Parietal lobe (tissue), 2 donors: ENCODE data around the gene RNF227. TPM values are rescaled to one million over a fixed set of nuclear protein-coding genes. Genes with fewer than 3 reads are reported as not detected.

Experiments used
- small RNA-seq: library from RNA; depleted of rRNA; stranded (forward); fragments of <200 nt; gene quantifications from one replicate; pipeline ENCODE3, GENCODE V24; 2014; ENCODE audit warnings: low replicate concordance
- total RNA-seq: library from RNA; depleted of rRNA; stranded (reverse); fragments of >200 nt; gene quantifications from one replicate; pipeline ENCODE4 v1.2.3, GENCODE V29; 2014

The RNF227 gene
- total RNA-seq: 7.5 TPM

DNA sequence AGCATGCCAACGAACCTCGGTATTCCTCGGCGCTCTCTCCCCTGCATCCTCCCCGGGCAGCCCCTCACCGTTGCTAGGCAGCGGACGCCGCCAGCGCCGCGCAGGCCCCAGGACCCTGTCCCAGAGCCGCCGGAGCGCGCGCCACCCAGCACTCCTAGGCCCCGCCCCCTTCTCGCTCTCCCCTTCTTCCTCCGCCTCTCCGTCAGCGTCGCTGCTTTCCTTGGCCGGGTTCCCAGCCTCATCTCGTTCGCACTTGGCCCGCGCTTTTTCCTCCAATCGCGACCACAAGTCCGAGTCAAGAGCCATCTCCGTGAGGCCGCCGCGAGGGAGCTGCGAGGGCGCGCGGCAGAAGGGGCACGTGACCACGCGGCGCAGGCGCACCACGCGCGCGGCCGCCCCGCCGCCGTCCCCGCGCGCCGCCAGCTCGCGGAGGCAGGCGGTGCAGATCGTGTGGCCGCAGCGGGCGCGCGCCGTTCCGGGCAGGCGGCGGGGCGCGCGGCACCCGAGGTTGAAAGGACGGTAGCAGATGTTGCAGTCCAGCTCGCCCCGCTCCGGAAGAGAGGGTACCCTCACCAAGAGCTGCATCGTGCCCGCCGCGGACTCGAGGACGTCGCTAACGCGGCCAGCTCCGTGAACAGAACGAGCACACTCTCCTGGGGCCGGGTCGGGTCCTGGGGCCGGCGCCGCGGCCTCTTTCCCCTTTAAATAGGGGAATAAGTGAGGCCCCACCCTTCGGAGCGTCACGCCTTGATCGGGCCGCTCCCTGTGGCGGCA lies at the start of gene RNF227:
RNF227 (minus strand) TSS at position 679 of the 774 bp plus-strand sequence; CDS start at position 585, 94 bp downstream.

GRCh38 chr17:7931709-7932482 lies 15.8 kb upstream of the RNF227 start, which contains the start of the genes CNTROB and TRAPPC1:
TSS of gene CNTROB (plus strand) at chr17:7932206. CDS start at chr17:7933080, 874 bp downstream.
TSS of gene TRAPPC1 (minus strand) at chr17:7931946. CDS start at chr17:7931829, 117 bp downstream.

DNA sequence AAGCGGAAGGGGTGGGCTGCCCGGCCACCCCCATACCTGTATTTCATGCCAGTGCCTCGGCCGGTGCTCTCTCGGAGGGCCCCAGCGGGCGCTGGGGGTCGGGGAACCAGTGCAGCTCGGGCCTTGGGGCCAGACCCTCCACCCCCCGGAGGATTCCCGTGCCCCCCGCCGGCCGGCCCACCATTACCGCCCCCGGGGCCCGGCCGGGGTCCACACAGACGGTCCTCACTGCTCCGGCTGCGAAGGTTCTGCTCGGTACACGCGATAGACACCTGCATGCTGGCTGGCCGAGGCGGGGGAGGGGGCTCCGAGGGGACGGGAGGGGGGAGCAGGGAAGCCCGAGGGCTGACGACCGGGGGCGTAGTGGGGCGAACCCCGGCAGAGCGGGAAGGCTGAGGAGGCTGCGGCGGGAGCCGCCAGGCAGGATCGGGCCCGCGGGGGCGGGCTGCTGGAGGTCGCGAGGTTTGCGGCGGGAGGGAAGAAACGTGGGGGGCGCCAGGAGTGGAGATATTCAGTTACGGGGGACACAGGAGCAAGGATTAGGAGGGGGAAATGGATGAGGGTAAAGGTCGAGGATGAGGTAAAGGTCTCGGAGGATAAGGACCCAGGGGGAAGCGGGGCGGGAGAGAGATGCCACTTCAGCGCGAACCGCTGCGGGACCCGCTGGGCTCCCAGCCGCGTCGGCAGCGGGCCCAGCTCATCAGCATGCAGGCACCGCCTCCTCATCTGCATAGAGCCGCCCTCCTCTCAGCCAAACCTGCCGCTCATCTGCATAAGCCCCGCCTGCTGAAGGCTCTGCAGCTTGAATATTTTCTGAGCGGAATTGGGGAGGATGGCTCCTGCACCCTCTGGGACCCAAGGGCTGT lies 13.3 kb upstream of the RNF227 start, which contains the start of gene KCNAB3:
KCNAB3 (minus strand) TSS at position 699 of the 866 bp plus-strand sequence; CDS start at position 278, 421 bp downstream.

DNA sequence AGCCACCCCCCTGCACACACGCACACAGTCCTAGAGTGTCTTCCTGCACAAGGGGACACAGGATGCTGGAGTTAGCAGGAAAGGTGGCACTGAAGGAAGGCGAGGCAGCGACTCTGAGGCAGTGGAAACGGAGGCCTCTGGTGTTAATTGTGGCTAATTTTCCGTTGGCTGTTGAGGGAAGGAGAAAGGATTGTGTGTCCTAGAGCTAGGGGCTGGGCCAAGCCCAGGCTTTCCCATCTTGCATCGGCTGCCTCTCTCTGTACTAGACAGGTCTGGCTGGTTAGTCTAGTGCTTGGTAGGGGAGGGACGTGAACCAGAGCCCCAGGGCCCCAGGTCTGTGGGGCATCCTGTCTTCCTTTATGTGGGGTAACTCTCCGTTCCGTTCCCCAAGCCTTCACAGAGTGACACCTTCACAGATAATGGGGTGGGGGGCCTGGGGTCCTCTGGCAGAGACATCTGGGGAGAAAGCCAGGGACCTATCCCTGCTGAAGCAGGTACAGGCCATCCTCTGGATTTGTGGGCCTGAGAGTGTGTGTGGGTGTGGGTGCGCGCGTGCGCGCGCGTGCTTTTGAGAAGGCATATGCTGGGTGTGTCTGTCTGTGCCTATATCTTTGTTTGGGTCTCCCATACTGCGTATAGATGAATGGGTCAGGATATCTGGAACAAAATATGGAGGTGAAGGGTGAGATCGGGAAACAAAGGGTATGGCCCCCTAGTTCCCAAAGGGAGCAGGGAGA lies 27.7 kb downstream of the RNF227 start, which contains the start of gene CHD3:
CHD3 (plus strand) TSS at position 606 of the 737 bp plus-strand sequence. CDS start 212 bp downstream, outside the sequence.

Small RNAs within 50 kb of the gene (small RNA-seq; reads per million reads assigned to genes)
- gene SCARNA21: 2.9 reads per million, percentile 84 among the genes with 10 or more reads in this experiment

Other genes starting within 250 kb of the RNF227 start
- 15.3 TPM for gene TP53, start 228.8 kb downstream of the RNF227 start, total RNA-seq
- gene WRAP53, start 227.8 kb downstream of the RNF227 start, total RNA-seq: 11.6 TPM
- 19.7 TPM for gene EFNB3, start 211.1 kb downstream of the RNF227 start, total RNA-seq
- 2.2 TPM for gene DNAH2, start 198.5 kb downstream of the RNF227 start, total RNA-seq
- gene KDM6B, start 82.1 kb downstream of the RNF227 start, total RNA-seq: 33.5 TPM
- gene TMEM88, start 61.2 kb downstream of the RNF227 start, total RNA-seq: 1.9 TPM
- 24.1 TPM for gene NAA38, start 58.7 kb downstream of the RNF227 start, total RNA-seq
- gene CYB5D1, start 58.3 kb downstream of the RNF227 start, total RNA-seq: 18.2 TPM
- 496 TPM for gene CHD3, start 27.5 kb downstream of the RNF227 start, total RNA-seq
- gene KCNAB3, start 13.6 kb upstream of the RNF227 start, total RNA-seq: 7.5 TPM
- gene TRAPPC1, start 15.7 kb upstream of the RNF227 start, total RNA-seq: 32.2 TPM
- 46.0 TPM for gene CNTROB, start 15.9 kb upstream of the RNF227 start, total RNA-seq
- gene GUCY2D, start 86.3 kb upstream of the RNF227 start, total RNA-seq: not detected
- gene ALOX15B, start 122.8 kb upstream of the RNF227 start, total RNA-seq: not detected
- 0.63 TPM for gene ALOX12B, start 171.4 kb upstream of the RNF227 start, total RNA-seq
- 0.63 TPM for gene ALOXE3, start 202.2 kb upstream of the RNF227 start, total RNA-seq
- gene HES7, start 207.8 kb upstream of the RNF227 start, total RNA-seq: 1.9 TPM
- 16.6 TPM for gene PER1, start 236.1 kb upstream of the RNF227 start, total RNA-seq
- 40.7 TPM for gene VAMP2, start 246.7 kb upstream of the RNF227 start, total RNA-seq